MG63 (cell line): ENCODE results near the gene IL10RB. TPM values are rescaled to one million over a fixed set of nuclear protein-coding genes. Genes with fewer than 3 reads are reported as not detected.
"Not testable (repeated sequence)": the region's sequence is repeated elsewhere in the genome, so short reads cannot be mapped to it uniquely, and the experiment has no call there.

Experiments
- DNase-seq: peaks from one replicate; pipeline ENCODE4 v3.0.0-alpha.2; 2020
- H3K27me3 ChIP-seq: fragments of 250-450 bp; sonication (Bioruptor Pico); 2 replicates; pipeline ENCODE4 v1.5.1; 2020; ENCODE audit warnings: mild to moderate bottlenecking, moderate library complexity
- H3K36me3 ChIP-seq: fragments of 250-450 bp; sonication (Bioruptor Pico); 2 replicates; pipeline ENCODE4 v1.5.1; 2020; ENCODE audit warnings: mild to moderate bottlenecking, moderate library complexity
- H3K4me3 ChIP-seq: fragments of 250-450 bp; sonication (Bioruptor Pico); 2 replicates; pipeline ENCODE4 v1.5.1; 2020; ENCODE audit warnings: mild to moderate bottlenecking, moderate library complexity
- H3K9me3 ChIP-seq: fragments of 250-450 bp; sonication (Bioruptor Pico); 2 replicates; pipeline ENCODE4 v1.5.1; 2020; ENCODE audit warnings: mild to moderate bottlenecking, moderate library complexity
- total RNA-seq: library from RNA; depleted of rRNA; stranded (reverse); fragments of >200 nt; shearing (Covaris generic); gene quantifications from 2 replicates; pipeline ENCODE4 v1.2.3, GENCODE V29; 2014; ENCODE audit warnings: low replicate concordance; rRNA removed

IL10RB gene
- 44.5 and 64.3 TPM in 2 replicates for total RNA-seq

GRCh38 chr21:33266050-33266788 is at the start of gene IL10RB:
IL10RB (plus strand) TSS chr21:33266367; CDS start chr21:33266466, 99 bp downstream.
- 0 out of 2 replicates have a peak, but pooled peaks cover 3% of the 10 kb centered on the region for H3K36me3 ChIP-seq
- peak; percentile 63 for DNase-seq
- H3K27me3 ChIP-seq, result no peaks in the 10 kb centered on the region
- H3K4me3 ChIP-seq, result peak within 1 kb of the TSS; percentile 87
- no peaks in the 10 kb centered on the region for H3K9me3 ChIP-seq

GRCh38 chr21:33217138-33217520 is 49.0 kb upstream of the IL10RB start:
- H3K9me3 ChIP-seq, result peaks cover under 1% of the 10 kb centered on the region; the same call in 1 of the 2 replicates
- DNase-seq, result no peak
- H3K36me3 ChIP-seq, result no peaks in the 10 kb centered on the region
- no peaks in the 10 kb centered on the region for H3K27me3 ChIP-seq
- H3K4me3 ChIP-seq, result no peak overlapping the region

GRCh38 chr21:33219300-33219699 is 46.9 kb upstream of the IL10RB start:
- H3K9me3 ChIP-seq, result peaks cover 3% of the 10 kb centered on the region; the same call in 1 of the 2 replicates

GRCh38 chr21:33219954-33220353 is 46.2 kb upstream of the IL10RB start:
- no peak overlapping the region for H3K4me3 ChIP-seq
- DNase-seq, result no peak
- H3K36me3 ChIP-seq, result no peaks in the 10 kb centered on the region

More at GRCh38 chr21:33219300-33219699, 46.9 kb upstream of the IL10RB start:
- no peaks in the 10 kb centered on the region; the same call in 1 of the 2 replicates for H3K27me3 ChIP-seq
- H3K36me3 ChIP-seq, result no peaks in the 10 kb centered on the region
- no peak overlapping the region for H3K4me3 ChIP-seq
- no peak for DNase-seq

GRCh38 chr21:33225376-33225775 is 40.8 kb upstream of the IL10RB start:
- not testable (repeated sequence) for H3K9me3 ChIP-seq, DNase-seq, H3K4me3 ChIP-seq, H3K36me3 ChIP-seq, H3K27me3 ChIP-seq

More at GRCh38 chr21:33219954-33220353, 46.2 kb upstream of the IL10RB start:
- H3K27me3 ChIP-seq, result no peaks in the 10 kb centered on the region; the same call in none of the 2 replicates
- peaks cover 3% of the 10 kb centered on the region; the same call in 1 of the 2 replicates for H3K9me3 ChIP-seq

- no peak overlapping the region for H3K4me3 ChIP-seq
- H3K9me3 ChIP-seq, result no peaks in the 10 kb centered on the region
- no peaks in the 10 kb centered on the region; the same call in none of the 2 replicates for H3K27me3 ChIP-seq
- no peak for DNase-seq
- H3K36me3 ChIP-seq, result no peaks in the 10 kb centered on the region
Measured at GRCh38 chr21:33228455-33228854, 37.7 kb upstream of the IL10RB start.

- Histone ChIP-seq H3K9me3 (no peaks in the 10 kb centered on the region), H3K4me3 (peak overlapping the region; percentile 92), H3K27me3 (no peaks in the 10 kb centered on the region; the same call in none of the 2 replicates), H3K36me3 (no peaks in the 10 kb centered on the region)
- no peak for DNase-seq
Measured at GRCh38 chr21:33229099-33229783, 36.9 kb upstream of the IL10RB start.

GRCh38 chr21:33229784-33230544 is 36.2 kb upstream of the IL10RB start, which contains the start of gene IFNAR2:
IFNAR2 (plus strand) TSS chr21:33229938; CDS start chr21:33241923, 11,985 bp downstream.
- Histone ChIP-seq H3K36me3 (no peaks in the 10 kb centered on the region), H3K4me3 (peak within 1 kb of the TSS; percentile 92), H3K27me3 (no peaks in the 10 kb centered on the region), H3K9me3 (no peaks in the 10 kb centered on the region)
- DNase-seq, result peak; percentile 76

GRCh38 chr21:33230545-33231324 is 35.4 kb upstream of the IL10RB start:
- Histone ChIP-seq H3K27me3 (no peaks in the 10 kb centered on the region), H3K36me3 (no peaks in the 10 kb centered on the region), H3K4me3 (peak overlapping the region; percentile 92), H3K9me3 (no peaks in the 10 kb centered on the region)
- peak; percentile 47 for DNase-seq

GRCh38 chr21:33231526-33231925 is 34.6 kb upstream of the IL10RB start:
- no peak for DNase-seq
- Histone ChIP-seq H3K9me3 (no peaks in the 10 kb centered on the region), H3K27me3 (no peaks in the 10 kb centered on the region), H3K36me3 (no peaks in the 10 kb centered on the region), H3K4me3 (no peak overlapping the region)

- Histone ChIP-seq H3K36me3 (no peaks in the 10 kb centered on the region), H3K4me3 (no peak overlapping the region), H3K9me3 (no peaks in the 10 kb centered on the region), H3K27me3 (no peaks in the 10 kb centered on the region)
- DNase-seq, result no peak
Measured at GRCh38 chr21:33232291-33233034, 33.7 kb upstream of the IL10RB start.

- Histone ChIP-seq H3K36me3 (no peaks in the 10 kb centered on the region), H3K4me3 (no peak overlapping the region), H3K9me3 (no peaks in the 10 kb centered on the region), H3K27me3 (no peaks in the 10 kb centered on the region)
- no peak for DNase-seq
Measured at GRCh38 chr21:33234635-33235520, 31.3 kb upstream of the IL10RB start.

- H3K9me3 ChIP-seq, result no peaks in the 10 kb centered on the region
- no peak for DNase-seq
- H3K4me3 ChIP-seq, result no peak overlapping the region
- no peaks in the 10 kb centered on the region for H3K27me3 ChIP-seq
- H3K36me3 ChIP-seq, result no peaks in the 10 kb centered on the region
Measured at GRCh38 chr21:33236013-33236686, 30.0 kb upstream of the IL10RB start.

GRCh38 chr21:33236766-33237165 is 29.4 kb upstream of the IL10RB start:
- H3K36me3 ChIP-seq, result no peaks in the 10 kb centered on the region
- DNase-seq, result no peak
- H3K9me3 ChIP-seq, result no peaks in the 10 kb centered on the region
- no peaks in the 10 kb centered on the region for H3K27me3 ChIP-seq
- no peak overlapping the region for H3K4me3 ChIP-seq
